ENCODE measurements around the gene SPATA45. TPM values are rescaled to one million over a fixed set of nuclear protein-coding genes. Genes with fewer than 3 reads are reported as not detected.

SPATA45 gene
- total and polyA plus RNA-seq, 2 of the 8 experiments (the other 6 are each of a cell fraction or from before 2014, with no cell fraction given), result 0.21 to 0.65 TPM

DNA sequence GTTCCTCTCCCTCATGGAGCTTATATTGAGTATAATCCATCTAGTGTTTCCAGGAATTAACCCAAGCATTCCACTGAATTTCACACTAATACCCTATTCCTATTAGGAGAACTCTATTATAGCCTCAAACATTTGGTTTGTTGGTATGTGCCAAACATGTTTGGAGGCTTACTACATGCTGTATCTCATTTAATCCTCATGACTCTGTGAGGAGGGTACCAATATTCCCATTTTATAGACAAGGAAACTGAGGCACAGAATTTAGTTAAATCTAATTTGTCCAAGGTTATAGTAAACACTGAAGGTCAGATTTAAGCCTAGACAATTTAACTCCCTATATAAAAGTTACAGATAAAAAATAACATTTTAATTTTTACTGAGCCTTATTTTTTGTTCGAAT is 19.7 kb upstream of the SPATA45 start (continued):
- TF ChIP-seq KDM1A (IDR thresholded peaks at IDR 0.05; ENCODE audit: borderline replicate concordance, low read length), result no peak

Measured in H1 (cell line).